ENCODE measurements around the gene MINDY4.

Gene MINDY4

DNA sequence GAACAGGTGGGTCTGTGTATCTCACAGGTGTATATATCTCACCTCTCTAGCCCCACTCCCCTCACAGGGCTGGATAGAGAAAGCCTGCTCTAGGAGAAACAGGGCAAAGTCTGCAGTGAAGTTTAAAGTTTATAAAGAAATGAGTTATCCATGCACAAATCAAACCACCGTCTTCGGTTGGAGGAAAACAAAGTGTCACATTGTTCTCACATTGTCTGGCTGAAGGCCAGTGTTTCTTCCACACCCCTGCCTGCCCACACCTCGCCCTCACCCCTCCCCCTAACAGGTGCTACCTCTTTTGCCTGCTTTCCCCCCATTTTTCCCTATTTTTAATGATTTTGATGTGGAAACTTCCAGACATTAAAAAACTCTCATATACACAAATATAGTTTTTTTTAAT is 166.2 kb downstream of the MINDY4 start:
- TF ChIP-seq, protein P1, sequence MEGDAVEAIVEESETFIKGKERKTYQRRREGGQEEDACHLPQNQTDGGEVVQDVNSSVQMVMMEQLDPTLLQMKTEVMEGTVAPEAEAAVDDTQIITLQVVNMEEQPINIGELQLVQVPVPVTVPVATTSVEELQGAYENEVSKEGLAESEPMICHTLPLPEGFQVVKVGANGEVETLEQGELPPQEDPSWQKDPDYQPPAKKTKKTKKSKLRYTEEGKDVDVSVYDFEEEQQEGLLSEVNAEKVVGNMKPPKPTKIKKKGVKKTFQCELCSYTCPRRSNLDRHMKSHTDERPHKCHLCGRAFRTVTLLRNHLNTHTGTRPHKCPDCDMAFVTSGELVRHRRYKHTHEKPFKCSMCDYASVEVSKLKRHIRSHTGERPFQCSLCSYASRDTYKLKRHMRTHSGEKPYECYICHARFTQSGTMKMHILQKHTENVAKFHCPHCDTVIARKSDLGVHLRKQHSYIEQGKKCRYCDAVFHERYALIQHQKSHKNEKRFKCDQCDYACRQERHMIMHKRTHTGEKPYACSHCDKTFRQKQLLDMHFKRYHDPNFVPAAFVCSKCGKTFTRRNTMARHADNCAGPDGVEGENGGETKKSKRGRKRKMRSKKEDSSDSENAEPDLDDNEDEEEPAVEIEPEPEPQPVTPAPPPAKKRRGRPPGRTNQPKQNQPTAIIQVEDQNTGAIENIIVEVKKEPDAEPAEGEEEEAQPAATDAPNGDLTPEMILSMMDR (IDR thresholded peaks at IDR 0.05; ENCODE audit: low read depth, low read length, poor library complexity, severe bottlenecking): no peak
- no peak for TF ChIP-seq EZH2phosphoT487 (IDR thresholded peaks at IDR 0.05; ENCODE audit: borderline replicate concordance, low read length)
- H3K9me2 ChIP-seq (replicated peaks; ENCODE audit: control insufficient read depth, low read length): no peaks in the 10 kb centered on the region
- H3K79me2 ChIP-seq (ENCODE audit: control insufficient read depth, low read length): no peaks in the 10 kb centered on the region
- no peak overlapping the region for H3K27ac ChIP-seq (ENCODE audit: low read depth, low read length)
- peaks cover 9% of the 10 kb centered on the region for H3K27me3 ChIP-seq (ENCODE audit: control insufficient read depth, low read length)
- H3K4me3 ChIP-seq (ENCODE audit: low read length): no peak overlapping the region
- H3F3A ChIP-seq (ENCODE audit: control insufficient read depth, insufficient read depth): no peaks in the 10 kb centered on the region
- no peaks in the 10 kb centered on the region for H3K9me3 ChIP-seq (ENCODE audit: control insufficient read depth, insufficient read depth, low read length)
- H4K20me1 ChIP-seq (ENCODE audit: control insufficient read depth, insufficient read depth, low read depth, low read length): no peaks in the 10 kb centered on the region
- H3K4me1 ChIP-seq (ENCODE audit: control insufficient read depth, low read length): no peaks in the 10 kb centered on the region
- H3K36me3 ChIP-seq (ENCODE audit: control insufficient read depth, low read length): no peaks in the 10 kb centered on the region
- H3K4me2 ChIP-seq (ENCODE audit: low read length): no peak overlapping the region

DNA sequence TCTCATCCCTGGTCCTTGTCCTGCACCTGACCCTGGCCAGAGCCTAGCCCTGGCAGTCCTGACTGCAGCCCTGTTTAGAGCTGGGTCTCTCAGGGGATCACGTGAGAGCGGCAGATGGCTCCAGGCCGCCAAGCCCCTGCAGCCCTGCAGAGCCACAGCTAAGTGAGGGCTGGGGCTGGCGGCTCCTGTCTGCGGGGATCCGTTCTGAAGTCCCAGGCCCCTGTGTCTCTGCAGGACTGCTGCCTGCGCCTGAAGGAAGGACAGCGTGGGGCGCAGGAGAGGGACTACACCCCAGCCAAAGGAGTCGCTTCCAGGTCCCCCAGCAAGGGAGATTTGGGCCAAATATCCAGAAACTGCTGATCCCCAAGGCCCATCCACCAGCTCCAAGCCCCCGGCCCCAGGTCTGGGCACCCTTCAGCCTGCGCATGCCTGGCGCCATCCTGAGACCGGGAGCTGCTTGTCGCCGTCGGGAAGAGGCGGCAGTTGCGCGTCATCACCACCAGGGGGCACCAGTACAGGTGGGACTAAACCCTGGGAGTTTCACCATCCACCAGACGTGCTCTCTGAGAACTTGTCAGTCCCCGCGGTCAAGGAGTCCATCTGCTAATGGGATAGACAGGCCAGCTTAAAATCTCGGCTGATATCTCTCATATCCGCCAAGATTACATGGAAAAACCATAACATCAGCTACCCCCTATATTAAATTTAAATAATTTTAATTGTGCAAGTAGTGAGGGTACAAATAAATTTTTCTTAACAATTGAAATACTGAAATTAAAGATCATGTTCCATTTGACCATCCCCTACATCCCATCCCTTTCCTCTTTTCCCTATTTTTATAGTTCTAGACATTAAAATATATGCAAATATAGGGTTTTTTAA is 167.5 kb downstream of the MINDY4 start:
- Histone ChIP-seq H3F3A (ENCODE audit: control insufficient read depth, insufficient read depth) (no peaks in the 10 kb centered on the region), H3K9me2 (replicated peaks; ENCODE audit: control insufficient read depth, low read length) (no peaks in the 10 kb centered on the region), H4K20me1 (ENCODE audit: control insufficient read depth, insufficient read depth, low read depth, low read length) (no peaks in the 10 kb centered on the region), H3K4me3 (ENCODE audit: low read length) (no peak overlapping the region), H3K4me1 (ENCODE audit: control insufficient read depth, low read length) (no peaks in the 10 kb centered on the region), H3K27me3 (ENCODE audit: control insufficient read depth, low read length) (peaks cover 13% of the 10 kb centered on the region), H3K79me2 (ENCODE audit: control insufficient read depth, low read length) (no peaks in the 10 kb centered on the region), H3K36me3 (ENCODE audit: control insufficient read depth, low read length) (no peaks in the 10 kb centered on the region), H3K27ac (ENCODE audit: low read depth, low read length) (no peak overlapping the region), H3K9me3 (ENCODE audit: control insufficient read depth, insufficient read depth, low read length) (no peaks in the 10 kb centered on the region), H3K4me2 (ENCODE audit: low read length) (no peak overlapping the region)
- TF ChIP-seq, protein P1 (IDR thresholded peaks at IDR 0.05; ENCODE audit: low read depth, low read length, poor library complexity, severe bottlenecking): peak; percentile 98
- TF ChIP-seq EZH2phosphoT487 (IDR thresholded peaks at IDR 0.05; ENCODE audit: borderline replicate concordance, low read length): no peak

DNA sequence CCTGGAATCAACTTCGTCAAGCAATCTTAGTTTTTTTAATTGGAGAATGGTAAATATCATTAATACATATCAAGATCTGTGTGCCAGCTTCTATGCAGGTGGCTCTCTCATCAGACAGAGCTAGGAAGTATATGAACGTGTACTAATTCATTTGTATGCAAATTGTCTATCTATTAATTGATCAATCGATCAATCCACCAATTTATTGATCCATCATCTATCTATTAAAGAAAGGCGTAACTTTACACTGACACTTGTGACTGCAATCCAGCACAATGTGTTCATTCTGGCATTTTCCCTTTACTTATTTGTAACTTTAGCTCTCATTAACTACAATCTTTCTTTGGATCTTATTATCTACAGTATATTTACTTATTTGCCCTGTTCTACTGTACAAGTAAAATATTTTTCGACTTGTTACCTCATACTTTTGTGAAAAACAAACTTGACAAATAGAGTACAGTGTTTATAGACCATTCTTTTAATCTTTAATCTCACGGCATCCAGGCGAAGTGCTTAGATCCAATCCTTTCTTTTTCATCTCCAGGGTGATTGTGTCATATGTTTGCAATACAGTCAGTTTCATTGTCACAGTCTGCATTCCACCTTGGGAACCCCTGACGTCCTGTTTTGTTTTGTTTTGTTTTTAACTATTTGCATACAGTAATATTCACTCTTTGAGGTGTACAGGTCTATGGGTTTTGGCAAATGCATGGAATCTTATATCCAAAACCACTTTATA is 170.5 kb downstream of the MINDY4 start:
- H3K4me1 ChIP-seq (ENCODE audit: control insufficient read depth, low read length): no peaks in the 10 kb centered on the region
- no peaks in the 10 kb centered on the region for H3K9me3 ChIP-seq (ENCODE audit: control insufficient read depth, insufficient read depth, low read length)
- no peaks in the 10 kb centered on the region for H3K9me2 ChIP-seq (replicated peaks; ENCODE audit: control insufficient read depth, low read length)
- H3K36me3 ChIP-seq (ENCODE audit: control insufficient read depth, low read length): no peaks in the 10 kb centered on the region
- H3K4me2 ChIP-seq (ENCODE audit: low read length): no peak overlapping the region
- no peak overlapping the region for H3K4me3 ChIP-seq (ENCODE audit: low read length)
- no peaks in the 10 kb centered on the region for H4K20me1 ChIP-seq (ENCODE audit: control insufficient read depth, insufficient read depth, low read depth, low read length)
- no peaks in the 10 kb centered on the region for H3K79me2 ChIP-seq (ENCODE audit: control insufficient read depth, low read length)
- H3K27me3 ChIP-seq (ENCODE audit: control insufficient read depth, low read length): peaks cover 13% of the 10 kb centered on the region
- TF ChIP-seq EZH2phosphoT487 (IDR thresholded peaks at IDR 0.05; ENCODE audit: borderline replicate concordance, low read length): no peak
- TF ChIP-seq, protein P1 (IDR thresholded peaks at IDR 0.05; ENCODE audit: low read depth, low read length, poor library complexity, severe bottlenecking): no peak
- no peak overlapping the region for H3K27ac ChIP-seq (ENCODE audit: low read depth, low read length)
- H3F3A ChIP-seq (ENCODE audit: control insufficient read depth, insufficient read depth): no peaks in the 10 kb centered on the region
